GM21619 (cell line): ENCODE data around the gene PHACTR1.

Experiments
- ATAC-seq: cut with Tn5 transposase; IDR thresholded peaks from one replicate; pipeline ENCODE4 v1.9.1; 2021; ENCODE audit not compliant: unreplicated experiment

The PHACTR1 gene

GRCh38 chr6:13053006-13053461 is 336.5 kb downstream of the PHACTR1 start:
- ATAC-seq = no peak

- ATAC-seq = no peak
These were observed 341.5 kb downstream of the PHACTR1 start for GRCh38 chr6:13058051-13058450.

- ATAC-seq = no peak
These were observed 342.5 kb downstream of the PHACTR1 start for GRCh38 chr6:13059026-13059425.

GRCh38 chr6:13063300-13063918 is 346.8 kb downstream of the PHACTR1 start:
- no peak for ATAC-seq

GRCh38 chr6:13065581-13065980 is 349.0 kb downstream of the PHACTR1 start:
- ATAC-seq = no peak

GRCh38 chr6:13066050-13066449 is 349.5 kb downstream of the PHACTR1 start:
- ATAC-seq = no peak

GRCh38 chr6:13066820-13067219 is 350.3 kb downstream of the PHACTR1 start:
- no peak for ATAC-seq

- ATAC-seq = no peak
These were observed 352.1 kb downstream of the PHACTR1 start for GRCh38 chr6:13068586-13069210.

- ATAC-seq = no peak
These were observed 355.2 kb downstream of the PHACTR1 start for GRCh38 chr6:13071550-13072345.

GRCh38 chr6:13072686-13073347 is 356.2 kb downstream of the PHACTR1 start:
- no peak for ATAC-seq

- ATAC-seq = no peak
These were observed 358.0 kb downstream of the PHACTR1 start for GRCh38 chr6:13074415-13075140.

GRCh38 chr6:13075141-13075845 is 358.7 kb downstream of the PHACTR1 start:
- no peak for ATAC-seq

GRCh38 chr6:13076575-13076974 is 360.0 kb downstream of the PHACTR1 start:
- ATAC-seq = no peak

- ATAC-seq = no peak
These were observed 360.6 kb downstream of the PHACTR1 start for GRCh38 chr6:13077117-13077516.

- ATAC-seq = no peak
These were observed 362.6 kb downstream of the PHACTR1 start for GRCh38 chr6:13079096-13079723.

- ATAC-seq = no peak
These were observed 364.1 kb downstream of the PHACTR1 start for GRCh38 chr6:13080462-13081188.

GRCh38 chr6:13081189-13081563 is 364.6 kb downstream of the PHACTR1 start:
- no peak for ATAC-seq

- ATAC-seq = no peak
These were observed 372.9 kb downstream of the PHACTR1 start for GRCh38 chr6:13089296-13089994.

- no peak for ATAC-seq
These were observed 374.6 kb downstream of the PHACTR1 start for GRCh38 chr6:13091192-13091591.
